SK-N-MC (cell line): ENCODE data around the gene PTPRA.

Experiments used
- DNase-seq: peaks from one replicate; pipeline ENCODE4 v3.0.0-alpha.2; 2011; ENCODE audit warnings: low read depth, low spot score
- H3K27ac ChIP-seq: fragments of 200-600 bp; sonication (generic); 2 replicates; pipeline ENCODE4 v1.5.1; 2016; ENCODE audit warnings: mixed run types
- H3K36me3 ChIP-seq: fragments of 200-600 bp; sonication (generic); 2 replicates; pipeline ENCODE4 v1.6.1; 2017; ENCODE audit warnings: antibody characterized with exemption, low read length, mixed read lengths; ENCODE audit not compliant: insufficient read depth
- H3K4me3 ChIP-seq: fragments of 200-600 bp; sonication (generic); 2 replicates; pipeline ENCODE4 v1.5.1; 2016
- H3K9ac ChIP-seq: fragments of 200-600 bp; sonication (generic); 2 replicates; pipeline ENCODE4 v1.8.0; 2017; ENCODE audit warnings: mixed run types, mixed read lengths; ENCODE audit not compliant: insufficient read length
- H3K9me3 ChIP-seq: fragments of 200-600 bp; sonication (generic); 2 replicates; pipeline ENCODE4 v1.6.1; 2017; ENCODE audit warnings: low read depth, mild to moderate bottlenecking, antibody characterized with exemption, low read length, moderate library complexity, mixed read lengths
- EZH2 ChIP-seq: fragments of 200-600 bp; sonication (generic); IDR thresholded peaks from one replicate; pipeline ENCODE4 v1.6.1; 2017; ENCODE audit warnings: antibody characterized with exemption
- FOXP2 ChIP-seq: optimal IDR thresholded peaks from 2 replicates; pipeline ENCODE3; 2011; ENCODE audit warnings: mild to moderate bottlenecking, moderate library complexity; ENCODE audit not compliant: insufficient read depth; ENCODE audit errors: extremely low read length, control extremely low read depth
- POLR2AphosphoS5 ChIP-seq: IDR thresholded peaks from 2 replicates; pipeline ENCODE4 v1.6.1; 2012; ENCODE audit warnings: mild to moderate bottlenecking, low read depth, low read length, borderline replicate concordance

PTPRA gene

GRCh38 chr20:2902818-2903217, 29.5 kb downstream of the PTPRA start:
- TF ChIP-seq FOXP2 (no peak), EZH2 (no peak), POLR2AphosphoS5 (no peak)
- Histone ChIP-seq H3K4me3 (no peak overlapping the region), H3K9ac (no peak overlapping the region), H3K9me3 (no peaks in the 10 kb centered on the region), H3K27ac (no peak overlapping the region), H3K36me3 (no peaks in the 10 kb centered on the region)
- DNase-seq, result no peak

GRCh38 chr20:2903686-2904085, 30.4 kb downstream of the PTPRA start:
- DNase-seq, result no peak
- Histone ChIP-seq H3K9me3 (no peaks in the 10 kb centered on the region), H3K27ac (no peak overlapping the region)

GRCh38 chr20:2907519-2907918, 34.2 kb downstream of the PTPRA start:
- TF ChIP-seq FOXP2, result no peak
- no peak for TF ChIP-seq EZH2
- H3K4me3 ChIP-seq, result no peak overlapping the region
- DNase-seq, result no peak

More at GRCh38 chr20:2903686-2904085, 30.4 kb downstream of the PTPRA start:
- TF ChIP-seq FOXP2 (no peak), EZH2 (no peak), POLR2AphosphoS5 (no peak)
- Histone ChIP-seq H3K36me3 (no peaks in the 10 kb centered on the region), H3K9ac (no peak overlapping the region), H3K4me3 (no peak overlapping the region)

GRCh38 chr20:2909953-2910352, 36.7 kb downstream of the PTPRA start:
- H3K36me3 ChIP-seq, result no peaks in the 10 kb centered on the region; the same call in 1 of the 2 replicates
- no peak overlapping the region for H3K4me3 ChIP-seq
- H3K9ac ChIP-seq, result no peak overlapping the region
- no peak overlapping the region for H3K27ac ChIP-seq
- no peak for DNase-seq
- TF ChIP-seq POLR2AphosphoS5 (no peak), FOXP2 (no peak), EZH2 (no peak)
- no peaks in the 10 kb centered on the region for H3K9me3 ChIP-seq

More at GRCh38 chr20:2907519-2907918, 34.2 kb downstream of the PTPRA start:
- no peak overlapping the region for H3K27ac ChIP-seq
- no peak overlapping the region for H3K9ac ChIP-seq
- no peaks in the 10 kb centered on the region; the same call in 1 of the 2 replicates for H3K36me3 ChIP-seq
- no peaks in the 10 kb centered on the region for H3K9me3 ChIP-seq

GRCh38 chr20:2911200-2911599, 37.9 kb downstream of the PTPRA start:
- Histone ChIP-seq H3K27ac (no peak overlapping the region), H3K36me3 (no peaks in the 10 kb centered on the region; the same call in 1 of the 2 replicates), H3K9me3 (no peaks in the 10 kb centered on the region), H3K9ac (no peak overlapping the region), H3K4me3 (no peak overlapping the region)
- no peak for TF ChIP-seq EZH2
- TF ChIP-seq FOXP2, result no peak
- no peak for TF ChIP-seq POLR2AphosphoS5
- DNase-seq, result no peak

- H3K9me3 ChIP-seq, result no peaks in the 10 kb centered on the region
- no peak overlapping the region for H3K9ac ChIP-seq
- DNase-seq, result no peak
- H3K36me3 ChIP-seq, result no peaks in the 10 kb centered on the region; the same call in 1 of the 2 replicates
- no peak overlapping the region for H3K4me3 ChIP-seq
- H3K27ac ChIP-seq, result no peak overlapping the region
- no peak for TF ChIP-seq EZH2
- TF ChIP-seq FOXP2, result no peak
- TF ChIP-seq POLR2AphosphoS5, result no peak
Measured at GRCh38 chr20:2914160-2914559, 40.9 kb downstream of the PTPRA start.

- Histone ChIP-seq H3K9ac (no peak overlapping the region), H3K4me3 (no peak overlapping the region), H3K27ac (no peak overlapping the region), H3K36me3 (no peaks in the 10 kb centered on the region; the same call in 1 of the 2 replicates), H3K9me3 (no peaks in the 10 kb centered on the region)
- no peak for DNase-seq
- no peak for TF ChIP-seq EZH2
- TF ChIP-seq POLR2AphosphoS5, result no peak
- no peak for TF ChIP-seq FOXP2
Measured at GRCh38 chr20:2917266-2917665, 44.0 kb downstream of the PTPRA start.

- DNase-seq, result no peak
- no peaks in the 10 kb centered on the region; the same call in 1 of the 2 replicates for H3K36me3 ChIP-seq
- TF ChIP-seq POLR2AphosphoS5 (no peak), EZH2 (no peak), FOXP2 (no peak)
Measured at GRCh38 chr20:2918096-2919049, 45.1 kb downstream of the PTPRA start.

More at GRCh38 chr20:2918096-2919049, 45.1 kb downstream of the PTPRA start:
- Histone ChIP-seq H3K27ac (no peak overlapping the region), H3K4me3 (no peak overlapping the region), H3K9ac (no peak overlapping the region), H3K9me3 (no peaks in the 10 kb centered on the region)
